HG02885 (cell line): ENCODE measurements around the gene PGA3.
"Not testable (repeated sequence)": the region's sequence is repeated elsewhere in the genome, so short reads cannot be mapped to it uniquely, and the experiment has no call there.

Experiments
- ATAC-seq: cut with Tn5 transposase; IDR thresholded peaks from one replicate; pipeline ENCODE4 v1.9.1; 2021; ENCODE audit warnings: mild to moderate bottlenecking; ENCODE audit not compliant: unreplicated experiment, poor library complexity

PGA3 gene

GRCh38 chr11:61204502-61205059, 1.3 kb downstream of the PGA3 start:
- ATAC-seq: not testable (repeated sequence)

GRCh38 chr11:61207636-61208310, 4.5 kb downstream of the PGA3 start:
- ATAC-seq: not testable (repeated sequence)

- ATAC-seq: not testable (repeated sequence)
Observed at GRCh38 chr11:61210629-61211028, 7.3 kb downstream of the PGA3 start.

GRCh38 chr11:61211327-61211952, 8.1 kb downstream of the PGA3 start:
- not testable (repeated sequence) for ATAC-seq

GRCh38 chr11:61212202-61212601, 8.9 kb downstream of the PGA3 start:
- not testable (repeated sequence) for ATAC-seq

- not testable (repeated sequence) for ATAC-seq
Observed at GRCh38 chr11:61213711-61214324, 10.5 kb downstream of the PGA3 start.

- ATAC-seq: not testable (repeated sequence)
Observed at GRCh38 chr11:61218306-61218705, 15.0 kb downstream of the PGA3 start.

- ATAC-seq: not testable (repeated sequence)
Observed at GRCh38 chr11:61219016-61219415, 15.7 kb downstream of the PGA3 start.

- ATAC-seq: not testable (repeated sequence)
Observed at GRCh38 chr11:61222047-61222446, 18.7 kb downstream of the PGA3 start, which contains the start of gene PGA4. Gene PGA4, plus strand, starts transcription at chr11:61222347. Its CDS starts 54 bp downstream, at chr11:61222401.

- ATAC-seq: not testable (repeated sequence)
Observed at GRCh38 chr11:61222692-61223091, 19.4 kb downstream of the PGA3 start.

GRCh38 chr11:61226457-61227137, 23.3 kb downstream of the PGA3 start:
- ATAC-seq: not testable (repeated sequence)

GRCh38 chr11:61229458-61229857, 26.1 kb downstream of the PGA3 start:
- not testable (repeated sequence) for ATAC-seq

GRCh38 chr11:61231033-61231432, 27.7 kb downstream of the PGA3 start:
- ATAC-seq: not testable (repeated sequence)

- ATAC-seq: not testable (repeated sequence)
Observed at GRCh38 chr11:61231585-61231984, 28.3 kb downstream of the PGA3 start.

- ATAC-seq: not testable (repeated sequence)
Observed at GRCh38 chr11:61232548-61233145, 29.3 kb downstream of the PGA3 start.

- not testable (repeated sequence) for ATAC-seq
Observed at GRCh38 chr11:61237130-61237529, 33.8 kb downstream of the PGA3 start.

GRCh38 chr11:61240288-61240687, 37.0 kb downstream of the PGA3 start:
- not testable (repeated sequence) for ATAC-seq

- ATAC-seq: not testable (repeated sequence)
Observed at GRCh38 chr11:61240875-61241274, 37.6 kb downstream of the PGA3 start, which contains the start of gene PGA5. Gene PGA5, plus strand, starts transcription at chr11:61241175. Its CDS starts 52 bp downstream, at chr11:61241227.

GRCh38 chr11:61241526-61241925, 38.2 kb downstream of the PGA3 start:
- ATAC-seq: not testable (repeated sequence)
